Measurements from ENCODE around the gene NOXRED1.

The NOXRED1 gene

GRCh38 chr14:77406718-77407117, 16.6 kb downstream of the NOXRED1 start:
- no peak for DNase-seq

GRCh38 chr14:77406086-77406485, 17.2 kb downstream of the NOXRED1 start:
- no peak for DNase-seq

- no peak for DNase-seq
Observed at GRCh38 chr14:77403768-77404167, 19.6 kb downstream of the NOXRED1 start.

GRCh38 chr14:77400216-77400615, 23.1 kb downstream of the NOXRED1 start:
- no peak for DNase-seq

GRCh38 chr14:77390188-77390587, 33.1 kb downstream of the NOXRED1 start:
- DNase-seq: no peak

GRCh38 chr14:77378701-77379100, 44.6 kb downstream of the NOXRED1 start:
- no peak for DNase-seq

GRCh38 chr14:77377502-77377844, 45.9 kb downstream of the NOXRED1 start:
- no peak for DNase-seq

GRCh38 chr14:77376771-77377501, 46.4 kb downstream of the NOXRED1 start, which contains the start of the genes SAMD15 and TMED8:
Gene SAMD15 (plus strand): TSS chr14:77377379. CDS start chr14:77377419, 40 bp downstream.
Gene TMED8 (minus strand): TSS chr14:77377094. CDS start chr14:77377053, 41 bp downstream.
- DNase-seq: peak; percentile 80

GRCh38 chr14:77375973-77376770, 47.2 kb downstream of the NOXRED1 start:
- DNase-seq: no peak

- no peak for DNase-seq
Observed at GRCh38 chr14:77375164-77375950, 48.0 kb downstream of the NOXRED1 start.

GRCh38 chr14:77372304-77372841, 51.0 kb downstream of the NOXRED1 start:
- DNase-seq: no peak

- DNase-seq: no peak
Observed at GRCh38 chr14:77369285-77369684, 54.0 kb downstream of the NOXRED1 start.

- DNase-seq: no peak
Observed at GRCh38 chr14:77364146-77364545, 59.2 kb downstream of the NOXRED1 start.

GRCh38 chr14:77359626-77360025, 63.7 kb downstream of the NOXRED1 start:
- no peak for DNase-seq

GRCh38 chr14:77356899-77357298, 66.4 kb downstream of the NOXRED1 start:
- DNase-seq: no peak

- no peak for DNase-seq
Observed at GRCh38 chr14:77355811-77356210, 67.5 kb downstream of the NOXRED1 start.

- no peak for DNase-seq
Observed at GRCh38 chr14:77353469-77354141, 69.7 kb downstream of the NOXRED1 start.

- no peak for DNase-seq
Observed at GRCh38 chr14:77347751-77348150, 75.6 kb downstream of the NOXRED1 start.

GRCh38 chr14:77346495-77346894, 76.8 kb downstream of the NOXRED1 start:
- no peak for DNase-seq

GRCh38 chr14:77344377-77344996, 78.8 kb downstream of the NOXRED1 start:
- no peak for DNase-seq

Data from NCI-H524 treated with DMSO at 0.1 percent for 48 hours (cell line).